Suprapubic skin (tissue), 4 donors: Measurements from ENCODE around the gene ANK2. TPM values are rescaled to one million over a fixed set of nuclear protein-coding genes. Genes with fewer than 3 reads are reported as not detected.

ENCODE experiments used
- DNase-seq, 2 donors: peaks; one replicate each; pipeline ENCODE4 v3.0.0-alpha.2; 2019; ENCODE audit warnings: low spot score in 2 of 2
- H3K27ac ChIP-seq: fragments of 200-600 bp; sonication (generic); one replicate; pipeline ENCODE4 v1.5.1; 2019
- H3K27me3 ChIP-seq: fragments of 200-600 bp; sonication (generic); one replicate; pipeline ENCODE4 v1.5.1; 2019
- H3K36me3 ChIP-seq: fragments of 200-600 bp; sonication (generic); one replicate; pipeline ENCODE4 v1.5.1; 2019
- H3K4me1 ChIP-seq: fragments of 200-600 bp; sonication (generic); one replicate; pipeline ENCODE4 v1.5.1; 2019
- H3K4me3 ChIP-seq: fragments of 200-600 bp; sonication (generic); one replicate; pipeline ENCODE4 v1.5.1; 2019; ENCODE audit warnings: mild to moderate bottlenecking
- H3K9me3 ChIP-seq: fragments of 200-600 bp; sonication (generic); one replicate; pipeline ENCODE4 v1.5.1; 2019
- EP300 ChIP-seq: sonication (generic); formaldehyde crosslinking; IDR thresholded peaks from one replicate; pipeline ENCODE4 v1.6.1; 2017; ENCODE audit warnings: antibody characterized with exemption
- POLR2A ChIP-seq, 2 donors: fragments of 450-650 bp; IDR thresholded peaks; one replicate each; pipeline ENCODE4 v1.6.1; 2017; ENCODE audit warnings: antibody characterized with exemption in 2 of 2, mild to moderate bottlenecking in 2 of 2, moderate library complexity in 2 of 2
- POLR2AphosphoS5 ChIP-seq, 3 donors: sonication (generic); formaldehyde crosslinking; IDR thresholded peaks; one replicate each; pipeline ENCODE4 v1.6.1; 2017; ENCODE audit warnings: antibody characterized with exemption in 3 of 3
- WGBS: methylation state at CpG from one replicate; pipeline ENCODE4 v1.1.5; 2018; 5-methylcytosine and 5-hydroxymethylcytosine counted together
- total RNA-seq, 4 donors: library from RNA; depleted of rRNA; stranded (reverse); fragments of >200 nt; gene quantifications; one replicate each; pipeline ENCODE4 v1.1.0, GENCODE V29; 2016
- TF ChIP-seq, protein P1 (sequence below), 2 donors: fragments of 200-600 bp in 1 of 2; fragments of 450-650 bp in 1 of 2; sonication (generic) in 1 of 2; IDR thresholded peaks; one replicate each; pipeline ENCODE4 v1.5.1; 2016 to 2019; ENCODE audit warnings: antibody characterized with exemption in 2 of 2, mild to moderate bottlenecking in 1 of 2, moderate library complexity in 1 of 2

The ANK2 gene
- total RNA-seq, 4 donors from 2014 or later: 7.7 to 15.2 (median 11.2) TPM

DNA sequence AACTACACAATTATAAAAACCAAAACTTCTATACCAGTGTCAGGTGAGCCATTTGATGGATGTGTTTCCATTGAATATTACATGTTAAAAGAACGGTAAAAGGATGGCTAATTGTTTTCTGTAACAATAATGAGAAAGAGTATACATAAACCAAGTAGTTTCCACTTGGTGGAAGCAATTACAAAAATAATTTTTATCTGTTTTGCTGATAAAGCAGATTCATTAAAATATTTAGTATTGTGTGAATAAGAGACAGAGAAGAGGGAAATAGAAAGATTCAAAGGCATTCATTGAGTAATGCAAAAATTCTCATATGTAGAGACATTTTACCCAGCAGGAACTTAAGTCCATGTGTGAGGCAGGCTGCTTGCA, 95.7 kb downstream of the ANK2 start:
- Histone ChIP-seq H3K9me3 (no peaks in the 10 kb centered on the region), H3K4me1 (peaks cover 6% of the 10 kb centered on the region), H3K36me3 (no peaks in the 10 kb centered on the region), H3K4me3 (no peak overlapping the region), H3K27ac (no peak overlapping the region), H3K27me3 (no peaks in the 10 kb centered on the region)
- WGBS: 68% methylated on average over 1 of the region's 1 CpG
- TF ChIP-seq POLR2AphosphoS5 (IDR thresholded peaks at IDR 0.05) (no peak), POLR2A (IDR thresholded peaks at IDR 0.05) (no peak), EP300 (no peak)
- TF ChIP-seq, protein P1, sequence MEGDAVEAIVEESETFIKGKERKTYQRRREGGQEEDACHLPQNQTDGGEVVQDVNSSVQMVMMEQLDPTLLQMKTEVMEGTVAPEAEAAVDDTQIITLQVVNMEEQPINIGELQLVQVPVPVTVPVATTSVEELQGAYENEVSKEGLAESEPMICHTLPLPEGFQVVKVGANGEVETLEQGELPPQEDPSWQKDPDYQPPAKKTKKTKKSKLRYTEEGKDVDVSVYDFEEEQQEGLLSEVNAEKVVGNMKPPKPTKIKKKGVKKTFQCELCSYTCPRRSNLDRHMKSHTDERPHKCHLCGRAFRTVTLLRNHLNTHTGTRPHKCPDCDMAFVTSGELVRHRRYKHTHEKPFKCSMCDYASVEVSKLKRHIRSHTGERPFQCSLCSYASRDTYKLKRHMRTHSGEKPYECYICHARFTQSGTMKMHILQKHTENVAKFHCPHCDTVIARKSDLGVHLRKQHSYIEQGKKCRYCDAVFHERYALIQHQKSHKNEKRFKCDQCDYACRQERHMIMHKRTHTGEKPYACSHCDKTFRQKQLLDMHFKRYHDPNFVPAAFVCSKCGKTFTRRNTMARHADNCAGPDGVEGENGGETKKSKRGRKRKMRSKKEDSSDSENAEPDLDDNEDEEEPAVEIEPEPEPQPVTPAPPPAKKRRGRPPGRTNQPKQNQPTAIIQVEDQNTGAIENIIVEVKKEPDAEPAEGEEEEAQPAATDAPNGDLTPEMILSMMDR (IDR thresholded peaks at IDR 0.05): no peak
- DNase-seq: no peak

DNA sequence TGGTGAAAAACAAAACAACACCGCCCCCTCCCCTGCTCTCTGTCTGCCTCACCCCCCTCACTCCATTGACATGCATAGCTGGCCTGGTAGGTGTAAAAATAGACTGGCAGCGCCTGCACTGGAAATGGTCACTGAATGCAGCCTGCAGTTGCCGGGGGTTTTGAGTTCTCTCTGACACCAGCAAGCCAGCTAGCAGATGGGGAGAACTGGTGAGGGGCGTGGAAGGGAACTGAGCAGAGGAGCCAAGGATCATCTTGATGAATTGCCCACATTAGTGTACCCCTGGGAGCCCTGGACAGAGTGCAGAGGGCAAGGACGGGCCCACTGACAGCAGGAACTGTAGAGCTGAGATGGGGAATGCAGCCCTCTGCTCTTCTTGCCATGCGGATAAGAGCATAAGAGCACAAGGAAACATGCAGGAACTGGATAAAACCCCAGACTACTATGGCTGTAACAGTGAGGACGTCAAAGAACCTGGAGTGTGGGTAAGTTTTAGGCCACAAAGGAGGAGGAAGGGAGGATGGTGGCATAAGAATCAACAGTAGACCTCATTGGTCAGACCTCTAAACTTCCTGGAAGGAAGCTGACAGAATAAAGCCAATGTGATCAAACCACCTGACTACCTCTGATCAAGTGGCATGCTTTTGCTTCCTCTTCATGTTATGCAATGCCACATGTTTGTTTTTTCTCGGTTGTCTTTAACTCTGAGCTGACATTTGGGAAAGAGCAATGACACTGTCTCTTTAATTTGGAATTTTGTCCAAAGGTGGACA, 96.3 kb downstream of the ANK2 start:
- peak overlapping the region; percentile 32 for H3K27ac ChIP-seq
- peaks cover 6% of the 10 kb centered on the region for H3K4me1 ChIP-seq
- H3K4me3 ChIP-seq: no peak overlapping the region
- no peaks in the 10 kb centered on the region for H3K27me3 ChIP-seq
- 44% methylated on average over 8 of the region's 8 CpGs for WGBS
- TF ChIP-seq POLR2A (IDR thresholded peaks at IDR 0.05): no peak
- TF ChIP-seq, protein P1 (IDR thresholded peaks at IDR 0.05): no peak
- no peak for TF ChIP-seq EP300
- no peak for TF ChIP-seq POLR2AphosphoS5 (IDR thresholded peaks at IDR 0.05)
- no peaks in the 10 kb centered on the region for H3K9me3 ChIP-seq
- DNase-seq: no peak
- no peaks in the 10 kb centered on the region for H3K36me3 ChIP-seq

DNA sequence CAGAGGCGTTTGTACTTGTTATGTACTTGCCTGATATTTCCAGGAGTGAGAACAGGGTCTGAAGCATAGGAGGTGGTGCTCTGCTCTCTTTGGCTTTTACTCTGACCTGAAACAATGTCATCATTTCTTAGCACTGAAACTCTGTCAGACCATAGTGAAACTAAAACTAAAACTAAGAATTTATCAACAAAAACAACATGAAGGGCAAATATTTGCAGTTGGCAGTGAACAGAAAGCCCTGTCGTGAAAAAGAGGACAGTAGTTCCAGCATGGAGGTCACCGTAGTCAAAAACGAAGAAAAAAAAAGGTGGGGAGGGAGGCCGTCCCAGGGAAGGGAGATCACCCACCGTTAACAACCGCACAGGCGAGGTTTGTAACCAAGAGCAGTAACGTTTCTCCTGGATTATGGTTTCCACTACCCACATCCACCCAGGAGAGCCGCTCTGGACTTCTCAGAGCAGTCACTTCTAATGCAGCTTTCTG, 97.5 kb downstream of the ANK2 start:
- WGBS: 30% methylated on average over 10 of the region's 10 CpGs
- H3K27me3 ChIP-seq: no peaks in the 10 kb centered on the region
- H3K4me1 ChIP-seq: peaks cover 6% of the 10 kb centered on the region
- peak overlapping the region; percentile 39 for H3K4me3 ChIP-seq
- H3K27ac ChIP-seq: peak overlapping the region; percentile 79
- H3K9me3 ChIP-seq: no peaks in the 10 kb centered on the region
- H3K36me3 ChIP-seq: no peaks in the 10 kb centered on the region
- no peak for TF ChIP-seq POLR2AphosphoS5 (IDR thresholded peaks at IDR 0.05)
- TF ChIP-seq, protein P1 (IDR thresholded peaks at IDR 0.05): no peak
- no peak for DNase-seq

DNA sequence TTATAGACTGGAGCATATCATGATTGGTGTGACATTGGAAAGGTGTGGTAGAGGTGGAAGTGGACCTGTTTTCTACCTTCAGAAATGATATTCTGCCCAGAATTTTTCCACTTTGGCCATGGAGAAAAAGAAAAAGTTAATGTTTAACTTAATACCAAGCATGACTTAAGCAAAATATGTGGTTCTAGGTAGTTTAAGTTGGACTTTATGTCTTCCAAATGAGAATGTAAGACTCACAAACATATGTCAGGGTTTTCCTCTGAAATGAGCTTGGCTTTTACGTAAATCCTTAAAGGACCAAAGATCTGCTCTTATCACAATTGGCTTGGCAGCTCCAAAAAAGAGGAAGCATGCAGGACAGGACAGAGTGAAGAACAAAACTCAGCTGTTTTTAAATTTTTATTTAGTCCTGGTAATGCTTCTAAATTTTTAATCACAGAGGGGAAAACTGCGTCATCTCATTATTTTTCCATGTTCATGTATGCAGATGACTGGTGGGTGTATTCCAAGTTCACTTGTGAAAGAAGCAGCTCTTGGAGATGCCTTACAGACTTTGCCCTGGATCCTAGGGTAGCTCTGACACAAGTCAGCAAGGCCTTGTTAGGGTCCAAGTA, 98.2 kb downstream of the ANK2 start:
- Histone ChIP-seq H3K9me3 (no peaks in the 10 kb centered on the region), H3K27ac (peak overlapping the region; percentile 79), H3K36me3 (no peaks in the 10 kb centered on the region), H3K4me1 (peaks cover 6% of the 10 kb centered on the region), H3K4me3 (peak overlapping the region; percentile 39), H3K27me3 (no peaks in the 10 kb centered on the region)
- TF ChIP-seq POLR2A (IDR thresholded peaks at IDR 0.05): no peak
- TF ChIP-seq, protein P1 (IDR thresholded peaks at IDR 0.05): no peak
- no peak for TF ChIP-seq POLR2AphosphoS5 (IDR thresholded peaks at IDR 0.05)
- TF ChIP-seq EP300: no peak
- DNase-seq: no peak
- WGBS: 45% methylated on average over 2 of the region's 2 CpGs

DNA sequence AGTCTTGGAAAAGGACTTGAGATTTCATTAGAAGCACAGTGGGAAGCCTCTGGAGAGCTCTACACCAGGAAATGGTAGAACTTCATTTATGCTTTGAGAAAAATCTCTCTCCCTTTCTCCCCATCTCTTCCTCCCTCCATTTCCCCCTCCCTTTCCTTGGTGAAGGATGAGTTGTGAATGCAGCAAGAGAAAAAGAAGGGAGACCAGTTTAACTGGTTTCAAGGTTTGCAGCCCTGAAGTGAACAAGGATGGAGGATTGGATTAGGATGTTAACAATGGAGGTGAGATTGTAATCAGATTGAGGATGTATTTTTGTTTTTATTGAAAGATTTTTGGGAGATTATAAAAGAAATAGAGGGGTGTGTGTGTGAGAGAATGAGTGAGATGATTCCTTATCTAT, 99.5 kb downstream of the ANK2 start:
- DNase-seq: no peak
- no peaks in the 10 kb centered on the region for H3K36me3 ChIP-seq
- no peak overlapping the region for H3K27ac ChIP-seq
- H3K4me3 ChIP-seq: no peak overlapping the region
- TF ChIP-seq EP300 (no peak), POLR2A (IDR thresholded peaks at IDR 0.05) (no peak), POLR2AphosphoS5 (IDR thresholded peaks at IDR 0.05) (no peak)
- TF ChIP-seq, protein P1 (IDR thresholded peaks at IDR 0.05): no peak
- no peaks in the 10 kb centered on the region for H3K27me3 ChIP-seq
- H3K4me1 ChIP-seq: peaks cover 6% of the 10 kb centered on the region
- no peaks in the 10 kb centered on the region for H3K9me3 ChIP-seq
